ENCODE measurements around the gene FOXB2.

Gene FOXB2

GRCh38 chr9:77013932-77014596, 5.4 kb upstream of the FOXB2 start:
- no peak for TF ChIP-seq POU6F1 (CRISPR knock-in tag; IDR thresholded peaks at IDR 0.05; ENCODE audit: borderline replicate concordance, low read depth)
- no peak for TF ChIP-seq ISL1 (CRISPR knock-in tag; IDR thresholded peaks at IDR 0.05)
- no peak for TF ChIP-seq BACH2 (CRISPR knock-in tag; IDR thresholded peaks at IDR 0.05; ENCODE audit: borderline replicate concordance)
- TF ChIP-seq RARB (CRISPR knock-in tag; IDR thresholded peaks at IDR 0.05), result no peak
- TF ChIP-seq ESRRG (CRISPR knock-in tag; IDR thresholded peaks at IDR 0.05), result no peak
- no peak for TF ChIP-seq CSRNP3 (CRISPR knock-in tag; IDR thresholded peaks at IDR 0.05)
- no peak for TF ChIP-seq TCF4 (CRISPR knock-in tag; IDR thresholded peaks at IDR 0.05; ENCODE audit: borderline replicate concordance)
- TF ChIP-seq ZNF70 (CRISPR knock-in tag; IDR thresholded peaks at IDR 0.05), result no peak
- TF ChIP-seq SNAI2 (CRISPR knock-in tag; IDR thresholded peaks at IDR 0.05), result no peak
- no peak for TF ChIP-seq ZFP3 (CRISPR knock-in tag; IDR thresholded peaks at IDR 0.05)
- TF ChIP-seq PPARA (CRISPR knock-in tag; IDR thresholded peaks at IDR 0.05; ENCODE audit: borderline replicate concordance), result no peak
- TF ChIP-seq CSDC2 (CRISPR knock-in tag; IDR thresholded peaks at IDR 0.05), result no peak
- no peak for TF ChIP-seq TSHZ2 (CRISPR knock-in tag; IDR thresholded peaks at IDR 0.05)
- TF ChIP-seq ZC3H10 (CRISPR knock-in tag; IDR thresholded peaks at IDR 0.05), result no peak
- ATAC-seq, result no peak

- no peak for ATAC-seq
- TF ChIP-seq PATZ1 (CRISPR knock-in tag; IDR thresholded peaks at IDR 0.05; ENCODE audit: borderline replicate concordance) (no peak), PPARA (CRISPR knock-in tag; IDR thresholded peaks at IDR 0.05; ENCODE audit: borderline replicate concordance) (no peak), ZNF8 (CRISPR knock-in tag; IDR thresholded peaks at IDR 0.05) (no peak), TOX (CRISPR knock-in tag; IDR thresholded peaks at IDR 0.05; ENCODE audit: borderline replicate concordance) (no peak), ZC3H10 (CRISPR knock-in tag; IDR thresholded peaks at IDR 0.05) (no peak), GLIS3 (CRISPR knock-in tag; IDR thresholded peaks at IDR 0.05) (no peak), CSDC2 (CRISPR knock-in tag; IDR thresholded peaks at IDR 0.05) (no peak), OSR1 (CRISPR knock-in tag; IDR thresholded peaks at IDR 0.05) (no peak), ZFP30 (CRISPR knock-in tag; IDR thresholded peaks at IDR 0.05) (no peak), ZFP3 (CRISPR knock-in tag; IDR thresholded peaks at IDR 0.05) (no peak), ARNTL (CRISPR knock-in tag; IDR thresholded peaks at IDR 0.05; ENCODE audit: borderline replicate concordance, low read depth) (no peak), POU6F1 (CRISPR knock-in tag; IDR thresholded peaks at IDR 0.05; ENCODE audit: borderline replicate concordance, low read depth) (no peak), ESRRG (CRISPR knock-in tag; IDR thresholded peaks at IDR 0.05) (no peak), RARB (CRISPR knock-in tag; IDR thresholded peaks at IDR 0.05) (no peak), CSRNP3 (CRISPR knock-in tag; IDR thresholded peaks at IDR 0.05) (no peak), BACH2 (CRISPR knock-in tag; IDR thresholded peaks at IDR 0.05; ENCODE audit: borderline replicate concordance) (no peak), CREB5 (CRISPR knock-in tag; IDR thresholded peaks at IDR 0.05; ENCODE audit: low read depth) (no peak), ZNF70 (CRISPR knock-in tag; IDR thresholded peaks at IDR 0.05) (no peak)
Observed at GRCh38 chr9:77014597-77015263, 4.7 kb upstream of the FOXB2 start.
